GM21786 (cell line): ENCODE measurements around the gene FAM13B.
"Not testable (repeated sequence)": the region's sequence is repeated elsewhere in the genome, so short reads cannot be mapped to it uniquely, and the experiment has no call there.

ENCODE experiments used
- ATAC-seq: cut with Tn5 transposase; IDR thresholded peaks from one replicate; pipeline ENCODE4 v1.9.1; 2021; ENCODE audit not compliant: unreplicated experiment

FAM13B gene

DNA sequence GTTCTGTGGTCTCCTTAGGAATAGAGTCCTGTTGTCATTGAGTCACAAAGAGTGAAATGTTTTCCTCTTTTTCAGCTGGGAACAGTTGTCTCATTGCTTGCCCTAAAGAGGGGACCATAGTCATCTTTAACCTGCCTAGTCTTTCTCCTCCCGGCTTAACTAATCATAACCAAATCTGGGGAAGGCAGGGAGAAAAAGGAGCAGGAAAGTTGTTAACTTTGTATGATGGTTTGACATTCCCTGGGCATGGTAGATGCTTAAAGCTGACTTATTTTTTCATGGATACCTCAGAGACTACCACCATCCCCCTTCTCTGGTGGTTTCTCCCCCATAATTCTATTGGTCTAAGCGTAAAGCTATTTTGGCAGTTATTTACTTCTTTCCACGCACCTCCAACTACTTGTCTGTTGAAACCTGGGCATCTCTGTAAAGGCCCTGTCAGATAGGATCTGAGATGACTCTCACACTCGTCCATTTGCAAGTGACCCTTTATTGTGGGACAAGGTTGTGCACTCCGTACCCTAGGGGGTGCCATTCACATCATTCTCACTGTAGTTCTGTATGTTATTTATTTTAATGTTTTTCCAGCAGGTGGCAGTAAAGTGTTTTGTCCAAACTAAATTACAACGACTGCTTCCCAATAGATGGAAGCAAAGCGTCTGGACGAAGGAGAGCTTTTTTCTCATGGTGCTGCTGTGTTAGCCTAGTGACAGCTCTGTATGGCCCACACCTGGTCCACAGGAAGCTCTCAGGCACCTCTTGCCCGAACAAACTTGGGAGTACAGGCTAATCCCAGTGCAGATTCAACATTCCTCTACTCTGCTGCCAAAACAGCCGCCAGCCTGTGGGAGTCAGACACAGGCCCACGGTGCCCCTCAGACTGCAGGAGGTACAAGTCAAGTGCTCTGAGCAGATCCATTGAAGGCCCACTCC, 3.0 kb upstream of the FAM13B start:
- peak; percentile 33 for ATAC-seq

DNA sequence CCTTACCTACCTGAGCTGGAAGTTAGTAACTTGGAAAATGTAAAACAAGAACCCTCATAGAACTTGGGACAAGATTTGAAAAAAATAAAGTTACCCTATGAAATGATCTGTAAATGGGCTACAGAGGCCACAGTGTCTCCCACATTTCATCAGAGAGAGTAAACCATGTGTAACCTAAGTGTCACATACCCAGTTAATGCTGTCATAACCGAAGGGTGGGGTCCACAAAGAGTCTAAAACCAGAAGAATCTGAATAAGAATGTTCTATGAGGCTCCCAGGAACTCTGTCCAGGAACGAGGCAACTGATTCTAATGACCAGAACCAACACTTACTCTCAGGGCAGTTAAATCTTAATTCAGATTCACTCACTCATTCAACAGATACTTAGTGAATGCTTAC, 1.0 kb upstream of the FAM13B start:
- no peak for ATAC-seq

DNA sequence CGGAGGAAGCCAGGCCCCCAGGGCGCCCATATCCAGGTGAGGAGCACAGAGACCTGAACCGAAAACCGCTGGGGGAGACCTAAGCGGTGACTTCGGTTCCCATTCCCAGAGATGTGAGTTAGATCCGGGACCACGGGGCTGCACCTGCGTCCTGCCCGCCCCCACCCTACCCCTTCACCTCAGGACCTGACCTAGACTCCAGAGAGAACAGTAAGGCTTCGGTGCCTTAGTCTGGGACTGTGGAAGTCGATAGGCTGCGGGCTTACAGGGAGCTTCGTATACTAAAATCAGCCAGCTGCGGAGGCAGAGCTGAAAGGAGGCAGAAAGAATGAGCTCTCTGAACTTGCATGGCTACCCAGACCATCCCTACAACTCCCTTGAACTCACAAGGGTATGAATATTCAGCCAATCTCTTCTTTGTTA, 518 bp upstream of the FAM13B start:
- ATAC-seq: peak; percentile 8

DNA sequence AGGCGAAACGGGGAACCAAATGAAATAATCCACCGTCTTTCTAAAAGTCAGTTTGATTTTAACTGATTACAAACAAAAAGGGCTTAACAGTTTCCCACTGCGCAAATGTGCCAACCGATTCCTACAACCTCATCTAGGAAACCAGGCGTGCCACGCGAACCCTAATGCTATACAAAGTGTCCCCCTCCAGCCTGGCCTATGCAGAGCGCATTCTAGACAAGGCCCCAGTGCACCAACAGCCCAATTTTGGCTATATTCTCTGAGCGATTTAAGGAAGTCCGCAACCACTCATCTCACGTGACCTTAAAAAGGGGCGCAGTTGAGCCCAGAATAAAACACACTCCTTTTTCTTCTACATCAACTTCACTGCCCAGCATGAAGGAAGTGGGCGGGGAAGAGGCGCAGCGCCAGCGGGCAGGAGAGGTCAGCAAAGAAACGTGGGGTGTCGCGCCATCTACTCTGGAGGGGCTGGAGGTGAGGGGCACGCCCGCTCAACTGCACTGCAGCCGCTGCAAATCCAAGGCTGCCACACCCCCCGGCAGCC, 779 bp downstream of the FAM13B start:
- ATAC-seq: peak; percentile 44

DNA sequence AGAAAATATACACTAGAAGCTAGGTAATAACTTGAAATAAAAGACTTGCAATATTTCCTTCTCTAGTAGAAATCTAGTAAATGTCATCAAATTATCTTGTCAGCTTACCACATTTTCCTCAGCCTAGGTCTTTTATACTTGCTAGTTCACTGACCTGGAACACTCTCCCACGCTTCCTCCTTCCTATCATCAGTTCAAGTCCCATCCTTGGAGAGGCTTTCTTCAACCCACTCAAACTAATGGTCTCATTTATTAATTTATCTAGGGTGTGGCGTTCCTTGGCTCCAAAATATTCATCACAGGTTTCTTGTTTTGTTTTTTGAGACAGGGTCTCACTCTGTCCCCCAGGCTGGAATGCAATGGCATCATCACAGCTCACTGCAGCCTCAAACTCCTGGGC, 2.9 kb downstream of the FAM13B start:
- ATAC-seq: no peak

DNA sequence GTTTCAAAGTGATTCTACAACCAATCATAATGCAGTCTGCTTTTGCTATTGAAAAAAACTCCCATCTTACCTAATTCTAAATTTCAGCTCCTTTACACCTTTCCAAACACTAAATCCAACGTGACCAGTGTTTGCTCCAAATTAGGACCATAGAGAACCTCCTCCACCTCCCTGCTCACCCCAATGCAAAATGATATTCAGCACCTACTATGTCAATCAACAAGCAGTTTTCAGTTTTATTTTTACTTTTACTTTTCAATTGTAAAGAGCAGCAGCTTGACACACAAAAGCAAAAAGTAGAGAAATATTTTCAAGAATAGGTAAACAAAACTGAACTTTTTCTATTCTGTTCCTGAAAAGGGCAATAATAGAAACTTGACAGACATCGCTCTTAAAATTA, 3.4 kb downstream of the FAM13B start:
- ATAC-seq: no peak

DNA sequence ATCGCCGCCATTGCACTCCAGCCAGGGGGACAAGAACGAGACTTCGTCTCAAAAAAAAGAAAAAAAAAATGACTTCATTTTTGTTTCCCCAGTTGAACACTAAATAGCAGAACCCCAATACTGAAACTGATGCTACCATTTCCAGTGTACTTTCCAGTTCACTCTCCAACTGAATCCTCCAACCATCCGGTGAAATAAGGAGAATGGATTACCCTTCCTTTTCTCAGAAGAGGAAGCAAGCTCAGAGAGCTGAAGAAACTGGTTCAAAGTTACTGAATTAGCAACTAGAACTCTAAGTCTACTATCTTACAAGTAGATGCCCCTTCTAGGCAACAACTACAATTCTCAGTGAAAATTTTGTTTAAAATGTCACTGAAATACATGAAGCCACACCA, 3.9 kb downstream of the FAM13B start:
- no peak for ATAC-seq

DNA sequence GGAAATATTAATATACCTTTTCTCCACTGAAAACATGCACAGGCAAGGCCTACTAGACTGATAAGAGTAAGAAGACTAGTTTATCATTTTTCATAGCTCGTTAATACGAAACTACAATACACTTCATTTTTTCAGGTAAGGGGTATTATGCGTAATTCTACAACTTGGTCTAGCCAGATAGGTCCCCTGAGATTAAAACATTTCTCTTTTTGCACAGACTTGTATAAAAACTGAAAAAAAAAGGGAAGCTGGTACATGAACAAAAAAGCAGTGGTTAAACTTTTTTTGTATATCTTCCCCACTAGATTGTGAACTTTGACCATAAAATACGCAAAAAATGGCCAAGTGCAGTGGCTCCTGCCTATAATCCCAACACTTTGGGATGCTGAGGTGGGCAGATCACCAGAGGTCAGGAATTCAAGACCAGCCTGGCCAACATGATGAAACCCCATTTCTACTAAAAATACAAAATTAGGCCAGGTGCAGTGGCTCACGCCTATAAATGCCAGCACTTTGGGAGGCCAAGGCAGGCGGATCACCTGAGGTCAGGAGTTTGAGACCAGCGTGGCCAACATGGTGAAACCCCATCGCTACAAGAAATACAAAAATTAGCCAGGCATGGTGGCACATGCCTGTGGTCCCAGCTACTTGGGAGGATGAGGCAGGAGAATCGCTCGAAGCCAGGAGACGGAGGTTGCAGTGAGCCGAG, 4.5 kb downstream of the FAM13B start:
- ATAC-seq: not testable (repeated sequence)

DNA sequence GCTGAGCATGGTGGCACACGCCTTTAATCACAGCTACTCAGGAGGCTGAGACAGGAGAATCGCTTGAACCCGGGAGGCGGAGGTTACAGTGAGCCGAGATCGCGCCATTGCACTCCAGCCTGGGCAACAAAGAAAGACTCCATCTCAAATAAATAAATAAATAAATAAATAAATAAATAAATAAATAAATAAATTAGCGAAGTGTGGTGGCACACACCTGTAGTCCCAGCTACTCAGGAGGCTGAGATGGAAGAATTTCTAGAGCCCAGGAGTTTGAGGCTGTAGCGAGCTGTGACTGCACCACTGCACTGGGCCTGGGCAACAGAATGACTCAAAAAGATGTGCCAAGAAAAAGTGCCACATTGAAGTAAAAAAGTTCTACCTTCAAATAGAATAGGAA, 6.1 kb downstream of the FAM13B start:
- not testable (repeated sequence) for ATAC-seq

DNA sequence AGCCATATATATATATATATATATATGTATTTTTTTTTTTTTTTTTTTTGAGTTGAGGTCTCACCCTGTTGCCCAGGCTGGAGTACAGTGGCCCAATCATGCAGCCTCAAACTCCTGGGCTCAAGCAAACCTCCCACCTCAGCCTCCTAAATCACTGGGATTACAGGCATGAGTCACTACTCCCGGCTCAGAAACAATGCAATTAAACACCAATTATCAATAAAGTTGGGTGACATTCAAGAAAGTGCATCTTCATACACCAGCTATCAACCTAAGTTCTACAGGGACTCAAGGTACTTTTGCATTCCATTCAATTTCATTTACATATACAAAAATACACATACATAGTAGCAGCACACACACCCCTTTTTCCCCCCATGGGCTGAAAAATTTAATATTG, 7.6 kb downstream of the FAM13B start:
- ATAC-seq: no peak

DNA sequence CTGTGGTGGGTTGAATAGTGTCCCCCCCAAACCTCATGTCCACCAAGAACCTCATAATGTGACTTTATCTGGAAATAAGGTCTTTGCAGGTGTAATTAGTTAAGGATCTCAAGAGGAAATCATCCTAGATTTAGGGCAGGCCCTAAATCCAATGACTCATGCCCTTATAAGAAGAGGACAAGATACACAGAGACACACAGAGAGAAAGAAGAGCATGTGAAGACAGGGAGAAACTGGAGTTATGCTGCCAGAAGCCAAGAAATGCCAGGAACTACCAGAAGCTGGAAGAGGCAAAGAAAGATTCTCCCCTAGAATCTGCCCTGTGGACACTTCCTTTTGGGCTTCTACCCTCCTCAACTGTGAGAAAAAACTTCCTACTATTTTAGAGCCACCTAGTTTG, 8.8 kb downstream of the FAM13B start:
- ATAC-seq: no peak

DNA sequence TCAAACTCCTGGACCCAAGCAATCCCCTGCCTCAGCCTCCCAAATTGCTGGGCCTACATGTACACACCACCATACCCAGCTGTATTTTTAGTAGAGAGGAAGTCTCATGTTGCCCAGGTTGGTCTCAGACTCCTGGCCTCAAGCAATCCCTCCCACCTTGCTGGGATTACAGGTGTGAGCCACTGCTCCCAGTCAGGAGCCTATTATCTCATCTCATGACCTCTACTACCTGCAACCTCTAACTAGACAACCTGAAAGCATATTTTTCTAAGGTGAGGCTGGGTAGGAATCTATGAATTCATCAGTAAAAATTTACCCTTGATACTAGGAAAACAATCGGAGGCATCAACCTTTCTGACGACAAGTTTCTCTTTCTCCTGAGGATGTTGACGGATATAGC, 10.0 kb downstream of the FAM13B start:
- no peak for ATAC-seq

DNA sequence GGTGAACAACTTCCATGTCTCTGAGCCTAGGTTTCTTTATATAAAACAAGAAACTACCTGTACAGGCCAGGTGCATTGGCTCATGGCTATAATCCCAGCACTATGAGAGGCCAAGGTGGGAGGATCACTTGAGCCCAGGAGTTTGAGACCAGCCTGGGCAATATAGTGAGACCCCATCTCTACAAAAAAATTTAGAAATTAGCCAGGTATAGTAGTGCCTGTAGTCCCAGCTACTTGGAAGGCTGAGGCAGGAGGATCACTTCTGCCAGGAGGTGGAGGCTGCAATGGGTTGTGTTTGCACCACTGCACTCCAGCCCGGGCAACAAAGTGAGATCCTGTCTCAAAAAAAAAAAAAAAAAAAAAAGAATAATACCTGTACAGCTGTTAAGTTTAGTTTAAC, 11.1 kb downstream of the FAM13B start:
- no peak for ATAC-seq

DNA sequence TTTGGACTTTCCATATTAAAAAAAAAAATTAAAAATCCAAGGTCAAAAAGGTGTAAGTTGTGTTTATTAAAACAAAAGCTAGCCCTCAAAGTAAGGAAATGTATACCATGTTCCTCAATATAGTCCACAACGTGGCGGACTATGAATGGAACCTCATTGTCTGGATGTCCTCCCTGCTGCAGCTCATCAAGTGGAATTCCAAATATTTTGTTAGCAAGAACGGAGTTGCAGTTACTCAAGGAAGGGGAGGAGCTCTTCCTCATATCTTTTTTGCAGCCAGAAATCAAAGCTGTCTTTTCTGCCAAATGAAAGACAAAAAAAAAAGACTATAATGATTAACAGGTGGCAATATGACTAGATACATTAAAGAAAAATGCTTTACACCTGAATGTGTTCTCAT, 14.0 kb downstream of the FAM13B start:
- no peak for ATAC-seq

DNA sequence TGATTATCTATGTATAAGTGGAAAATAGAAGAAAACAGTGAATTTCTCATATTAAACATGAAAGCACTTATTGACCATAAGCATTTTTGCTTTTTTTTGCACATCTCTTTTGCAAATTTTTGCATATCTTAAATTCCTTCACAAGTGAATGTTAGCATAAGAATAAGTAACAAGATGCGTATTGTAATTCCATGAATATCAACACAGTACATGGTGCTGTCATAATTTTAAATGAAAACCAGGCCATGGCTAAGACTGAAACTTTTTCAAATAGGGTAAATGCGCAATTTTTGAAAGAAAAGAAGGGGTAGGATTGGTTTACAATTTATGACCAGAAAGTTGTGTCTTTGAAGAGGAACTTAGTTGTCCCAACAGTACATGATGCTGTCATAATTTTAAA, 17.0 kb downstream of the FAM13B start:
- no peak for ATAC-seq

DNA sequence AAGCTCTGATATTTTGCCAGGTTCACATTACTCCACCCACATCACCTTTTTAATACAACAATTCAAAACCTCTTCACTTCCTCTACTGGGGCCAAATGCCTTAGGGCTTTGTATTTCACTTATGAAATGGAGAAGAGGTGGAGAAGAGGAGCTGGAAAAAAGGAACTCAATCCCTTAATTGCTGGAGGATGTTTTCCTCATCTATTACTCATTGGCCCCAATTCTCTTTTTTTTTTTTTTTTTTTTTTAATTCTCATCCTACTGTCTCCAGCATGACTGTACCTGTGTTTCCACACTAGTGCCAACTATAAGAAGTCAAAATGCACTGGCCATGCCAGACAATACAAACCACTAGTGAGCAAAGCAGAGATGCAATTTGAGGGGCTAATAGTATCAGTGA, 20.9 kb downstream of the FAM13B start:
- no peak for ATAC-seq

DNA sequence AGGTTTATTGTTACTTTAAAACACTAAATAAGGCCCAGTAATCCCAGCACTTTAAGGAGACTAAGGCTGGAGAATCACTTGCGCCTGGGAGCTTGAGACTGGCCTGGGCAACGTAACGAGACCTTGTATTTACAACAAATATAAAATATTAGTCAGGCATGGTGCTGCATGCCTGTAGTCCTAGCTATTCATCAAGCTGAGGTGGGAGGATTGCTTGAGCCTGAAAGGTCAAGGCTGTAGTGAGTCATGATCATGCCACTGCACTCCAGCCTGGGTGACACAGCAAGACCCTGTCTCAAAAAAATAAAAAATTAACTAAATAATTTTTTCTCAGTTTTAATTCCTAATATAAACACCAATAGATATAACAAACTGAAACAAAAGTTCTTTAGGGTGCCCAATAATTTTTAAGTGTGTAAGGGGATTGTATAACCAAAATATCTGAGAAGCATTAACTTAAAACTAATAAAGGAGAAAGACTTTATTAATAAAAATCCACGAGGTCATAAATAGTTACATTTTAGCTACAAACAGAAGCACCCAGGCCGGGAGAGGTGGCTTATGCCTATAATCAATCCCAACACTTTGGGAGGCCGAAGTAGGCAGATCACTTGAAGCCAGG, 32.7 kb downstream of the FAM13B start:
- ATAC-seq: no peak

DNA sequence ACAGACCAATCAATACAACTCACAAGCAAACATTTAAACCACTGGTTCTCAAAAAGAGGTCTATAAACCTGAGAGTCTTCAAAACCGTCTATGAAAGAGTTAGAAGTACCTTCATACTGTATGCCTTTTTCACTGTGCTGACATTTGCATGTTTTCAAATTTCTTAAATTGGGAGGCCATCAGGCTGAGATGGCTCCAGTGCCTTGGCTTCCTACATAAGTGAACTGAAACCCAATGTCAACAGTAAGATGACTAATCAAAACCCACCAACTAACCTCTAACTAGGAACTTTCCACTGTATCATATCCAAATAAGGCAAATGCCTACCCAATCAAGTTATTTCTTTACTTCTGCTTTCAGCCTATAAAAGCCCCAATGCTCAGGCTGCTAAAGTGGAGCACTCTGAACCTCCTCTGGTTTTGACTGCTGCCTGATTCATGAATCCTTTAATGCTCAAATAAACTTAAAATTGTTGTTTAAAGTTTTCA, 35.1 kb downstream of the FAM13B start:
- ATAC-seq: peak; percentile 63

DNA sequence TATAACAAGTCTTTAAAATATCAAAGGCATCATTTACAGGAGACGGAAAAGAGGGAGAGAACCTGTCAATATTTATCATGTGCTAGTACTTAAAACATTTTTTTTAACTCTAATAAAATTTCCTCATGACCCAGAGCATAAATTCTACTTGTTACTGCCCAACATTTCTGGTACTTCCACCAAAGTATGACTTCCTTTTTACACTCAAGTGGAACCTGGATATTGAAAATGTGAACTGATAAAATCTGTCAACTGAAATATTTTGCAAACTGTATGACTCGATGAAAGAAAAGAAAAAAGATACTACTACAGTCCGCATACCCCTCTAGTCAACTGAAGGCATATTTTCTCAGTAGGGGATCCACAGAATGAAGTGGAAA, 37.1 kb downstream of the FAM13B start:
- ATAC-seq: no peak

DNA sequence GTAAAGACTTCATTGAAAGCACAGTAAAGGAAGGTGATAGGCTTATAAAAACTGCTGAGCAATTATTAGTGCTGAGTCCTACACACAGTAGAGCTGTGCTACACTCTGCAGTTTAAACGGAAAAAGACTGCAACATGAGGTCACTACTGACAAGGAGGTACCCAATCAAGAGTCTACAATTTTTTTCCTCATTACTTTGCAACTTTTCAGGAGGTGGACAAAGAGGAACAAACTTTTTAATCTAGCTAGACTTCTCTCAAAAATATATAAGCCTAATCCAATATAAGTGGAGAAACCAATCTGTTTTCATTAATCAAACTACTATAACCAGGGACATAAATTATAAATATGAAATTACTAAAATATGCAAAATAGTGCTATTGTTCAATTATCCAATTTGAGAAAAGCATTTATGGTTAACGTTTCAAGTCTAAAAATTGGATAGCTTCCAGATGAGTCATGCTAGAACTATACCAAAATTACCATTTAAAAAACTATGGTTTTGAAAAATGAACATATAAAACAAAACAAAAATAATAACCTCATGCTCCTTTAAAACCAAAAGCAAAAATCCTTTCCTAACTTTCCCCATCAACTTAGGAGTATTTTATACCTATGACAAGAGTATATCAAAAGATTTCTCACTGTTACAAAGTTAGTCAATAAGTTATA, 37.7 kb downstream of the FAM13B start:
- no peak for ATAC-seq

DNA sequence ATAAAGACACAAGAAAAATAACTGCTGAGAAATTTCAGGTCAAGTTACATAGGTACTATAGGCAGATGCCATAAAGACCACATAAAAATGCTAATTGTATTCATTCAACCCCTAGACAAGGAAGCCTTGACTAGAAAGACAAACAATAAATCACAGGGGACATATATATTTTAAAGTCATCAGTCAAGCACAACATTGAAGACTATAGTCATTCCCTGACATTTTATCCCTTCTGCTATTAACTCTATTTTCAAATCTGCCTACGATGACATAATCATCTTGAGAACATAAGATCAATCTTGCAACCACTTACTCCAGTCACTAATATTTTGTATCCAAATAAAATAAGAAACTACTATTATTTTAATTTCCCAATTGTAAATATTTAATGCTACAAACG, 38.3 kb downstream of the FAM13B start:
- ATAC-seq: no peak
